Left lung (tissue), 10 donors: ENCODE data around the gene CPNE4. TPM values are rescaled to one million over a fixed set of nuclear protein-coding genes. Genes with fewer than 3 reads are reported as not detected.

Source experiments
- ATAC-seq: fragments of 200-7000 bp; cut with Tn5 transposase; one replicate; pipeline ENCODE4 v1.9.1; 2020; ENCODE audit warnings: moderate library complexity
- DNase-seq, 4 donors: peaks; one replicate each; pipeline ENCODE4 v3.0.0-alpha.2; 2013 to 2020
- H3K27ac ChIP-seq, 2 donors: fragments of 200-600 bp; sonication (generic) in 1 of 2; one replicate each; pipeline versions ENCODE4 v1.5.0 to v1.8.0; 2020 to 2021
- H3K27me3 ChIP-seq, 2 donors: fragments of 200-600 bp; sonication (generic) in 1 of 2; one replicate each; pipeline versions ENCODE4 v1.5.0 to v1.8.0; 2020 to 2021
- H3K36me3 ChIP-seq, 2 donors: fragments of 200-600 bp; sonication (generic) in 1 of 2; one replicate each; pipeline versions ENCODE4 v1.5.0 to v1.8.0; 2020 to 2021
- H3K4me1 ChIP-seq, 2 donors: fragments of 200-600 bp; one replicate each; pipeline ENCODE4 v1.8.0; 2021
- H3K4me3 ChIP-seq, 2 donors: fragments of 200-600 bp; sonication (generic) in 1 of 2; one replicate each; pipeline versions ENCODE4 v1.5.0 to v1.8.0; 2020 to 2021; ENCODE audit warnings: mild to moderate bottlenecking in 1 of 2
- H3K9me3 ChIP-seq, 2 donors: fragments of 200-600 bp; sonication (generic) in 1 of 2; one replicate each; pipeline versions ENCODE4 v1.5.0 to v1.8.0; 2020 to 2021
- CTCF ChIP-seq, 2 donors: fragments of 200-600 bp; sonication (generic) in 1 of 2; IDR thresholded peaks; one replicate each; pipeline versions ENCODE4 v1.5.0 to v1.8.0; 2021; ENCODE audit warnings: antibody characterized with exemption in 2 of 2
- intact Hi-C, 2 donors: fragments of 100-400 bp; cut with DNase I; formaldehyde crosslinking; loops; one replicate each; pipeline versions ENCODE4 v1.11.2 to v1.14.2; 2022
- polyA plus RNA-seq, 6 donors: library from polyadenylated mRNA; unstranded; fragments of 120-200 nt; gene quantifications; one replicate each; pipeline ENCODE4 v1.2.1, GENCODE V29; 2013; ENCODE audit not compliant: insufficient read length in 6 of 6
- total RNA-seq, 2 donors: library from RNA; stranded (reverse); fragmentation: NEBNext Ultra II Directional; extraction: Animal tissue kit (Norgen Biotek cat#: 25700); gene quantifications; one replicate each; pipeline ENCODE4 v1.2.1, GENCODE V29; 2021
- donor health status: DM: no; HTN: yes; CAD: no.
- donor health status: DM: no; HTN: no; CAD: no.

The CPNE4 gene
- total and polyA plus RNA-seq, 8 donors, result 0.24 to 2.1 (median 0.85) TPM

- DNase-seq, result no peak
- no peak overlapping the region for H3K27ac ChIP-seq
- ATAC-seq, result no peak
- H3K4me1 ChIP-seq, result no peaks in the 10 kb centered on the region
- intact Hi-C loops, result no loop called here
- no peak overlapping the region for H3K4me3 ChIP-seq
- TF ChIP-seq CTCF (IDR thresholded peaks at IDR 0.05), result no peak
- no peaks in the 10 kb centered on the region for H3K36me3 ChIP-seq
- H3K27me3 ChIP-seq, result no peaks in the 10 kb centered on the region
- H3K9me3 ChIP-seq, result no peaks in the 10 kb centered on the region
Observed at GRCh38 chr3:131749826-131750225, 285.0 kb downstream of the CPNE4 start.

- Histone ChIP-seq H3K4me1 (no peaks in the 10 kb centered on the region), H3K4me3 (no peak overlapping the region), H3K36me3 (no peaks in the 10 kb centered on the region), H3K27me3 (no peaks in the 10 kb centered on the region), H3K9me3 (no peaks in the 10 kb centered on the region), H3K27ac (no peak overlapping the region)
- intact Hi-C loops, result no loop called here
- TF ChIP-seq CTCF (IDR thresholded peaks at IDR 0.05), result no peak
- ATAC-seq (no peak), DNase-seq (no peak)
Observed at GRCh38 chr3:131747466-131747865, 287.3 kb downstream of the CPNE4 start.

- ATAC-seq (no peak), DNase-seq (no peak)
- intact Hi-C loops, result no loop called here
- H3K9me3 ChIP-seq, result no peaks in the 10 kb centered on the region
- H3K36me3 ChIP-seq, result no peaks in the 10 kb centered on the region
- TF ChIP-seq CTCF (IDR thresholded peaks at IDR 0.05), result no peak
- no peak overlapping the region for H3K4me3 ChIP-seq
- H3K27me3 ChIP-seq, result no peaks in the 10 kb centered on the region
- no peaks in the 10 kb centered on the region for H3K4me1 ChIP-seq
- H3K27ac ChIP-seq, result no peak overlapping the region
Observed at GRCh38 chr3:131744765-131745164, 290.0 kb downstream of the CPNE4 start.

GRCh38 chr3:131743126-131743525, 291.7 kb downstream of the CPNE4 start:
- no peak for ATAC-seq
- no peaks in the 10 kb centered on the region for H3K36me3 ChIP-seq
- no peaks in the 10 kb centered on the region for H3K4me1 ChIP-seq
- no peak overlapping the region for H3K4me3 ChIP-seq
- peaks cover 0 to 9% of the 10 kb centered on the region in 2 donors for H3K27me3 ChIP-seq
- no peak for TF ChIP-seq CTCF (IDR thresholded peaks at IDR 0.05)
- no peak overlapping the region for H3K27ac ChIP-seq
- intact Hi-C loops, result no loop called here
- no peak for DNase-seq
- H3K9me3 ChIP-seq, result no peaks in the 10 kb centered on the region

GRCh38 chr3:131739211-131739610, 295.6 kb downstream of the CPNE4 start:
- Histone ChIP-seq H3K9me3 (no peaks in the 10 kb centered on the region), H3K27ac (no peak overlapping the region), H3K4me3 (no peak overlapping the region), H3K27me3 (peaks cover 0 to 9% of the 10 kb centered on the region in 2 donors), H3K36me3 (no peaks in the 10 kb centered on the region), H3K4me1 (no peaks in the 10 kb centered on the region)
- intact Hi-C loops, result no loop called here
- TF ChIP-seq CTCF (IDR thresholded peaks at IDR 0.05), result no peak
- DNase-seq, result no peak
- ATAC-seq, result no peak
